T-cell (primary cell): Measurements from ENCODE around the gene PSEN1. TPM values are rescaled to one million over a fixed set of nuclear protein-coding genes. Genes with fewer than 3 reads are reported as not detected.

Source experiments
- ATAC-seq, 4 experiments: fragments of 200-7000 bp in 3 of 4; fragments of 150-1000 bp in 1 of 4; cut with Tn5 transposase; replicated peaks in 1 of 4; 1 replicate in 3 of 4; 2 replicates in 1 of 4; pipeline ENCODE4 v1.10.0; 2021; ENCODE audit warnings: moderate library complexity in 3 of 4, mild to moderate bottlenecking in 2 of 4, moderate number of reproducible peaks in 1 of 4
- CTCF ChIA-PET, 2 donors: fragments of 300-600 bp; sonication (Branson Sonifier 250); formaldehyde crosslinking; loops; one replicate each; lab custom pipeline; 2022; ENCODE audit warnings: antibody characterized with exemption in 2 of 2; lab: Charles Lee
- POLR2A ChIA-PET, 2 donors: fragments of 300-600 bp; sonication (Branson Sonifier 250); formaldehyde crosslinking; loops; one replicate each; lab custom pipeline; 2022; ENCODE audit warnings: antibody characterized with exemption in 2 of 2; lab: Charles Lee
- DNase-seq, 35 experiments: peaks; one replicate each; pipeline versions ENCODE4 v3.0.0 to v3.0.0-alpha.2; 2013 to 2023
- H3K27ac ChIP-seq: one replicate; pipeline ENCODE4 v1.5.1; 2013; ENCODE audit warnings: low read length
- H3K27me3 ChIP-seq, 2 experiments: replicated peaks in 1 of 2; 1 replicate in 1 of 2; 2 replicates in 1 of 2; pipeline versions ENCODE4 v1.6.1 to v1.7.0; 2013; ENCODE audit warnings: low read length in 1 of 2, mixed read lengths in 1 of 2; ENCODE audit not compliant: control insufficient read depth in 2 of 2, insufficient read depth in 2 of 2; ENCODE audit errors: extremely low read depth in 1 of 2
- H3K36me3 ChIP-seq, 2 donors: 1 replicate in 1 of 2; 2 replicates in 1 of 2; pipeline versions ENCODE4 v1.6.1 to v1.7.0; 2013; ENCODE audit warnings: low read length in 1 of 2; ENCODE audit not compliant: control insufficient read depth in 2 of 2, insufficient read depth in 1 of 2; ENCODE audit errors: extremely low read depth in 1 of 2
- H3K4me1 ChIP-seq, 2 experiments: 1 replicate in 1 of 2; 2 replicates in 1 of 2; pipeline versions ENCODE4 v1.6.1 to v1.7.0; 2013; ENCODE audit warnings: low read length in 2 of 2, mixed read lengths in 1 of 2; ENCODE audit not compliant: insufficient read depth in 2 of 2, control insufficient read depth in 1 of 2; ENCODE audit errors: extremely low read depth in 1 of 2
- H3K4me3 ChIP-seq, 2 donors: 1 replicate in 1 of 2; 2 replicates in 1 of 2; pipeline versions ENCODE4 v1.5.1 to v1.7.0; 2013; ENCODE audit warnings: mild to moderate bottlenecking in 2 of 2, low read length in 1 of 2, moderate library complexity in 1 of 2; ENCODE audit not compliant: control insufficient read depth in 1 of 2; ENCODE audit errors: extremely low read depth in 1 of 2
- H3K9me3 ChIP-seq: 2 replicates; pipeline ENCODE4 v1.7.0; 2013
- H3K27ac Mint-ChIP-seq, 2 donors: one replicate each; pipeline ENCODE4 v1.8.0; 2020 to 2021; ENCODE audit warnings: mild to moderate bottlenecking in 2 of 2, mixed read lengths in 2 of 2
- H3K27me3 Mint-ChIP-seq, 2 donors: one replicate each; pipeline ENCODE4 v1.8.0; 2021 to 2022; ENCODE audit warnings: mixed read lengths in 2 of 2
- H3K36me3 Mint-ChIP-seq: one replicate; pipeline ENCODE4 v1.8.0; 2021; ENCODE audit warnings: mixed read lengths
- H3K4me1 Mint-ChIP-seq, 3 donors: one replicate each; pipeline ENCODE4 v1.8.0; 2020 to 2022; ENCODE audit warnings: mixed read lengths in 3 of 3, mild to moderate bottlenecking in 1 of 3
- H3K4me3 Mint-ChIP-seq, 3 donors: one replicate each; pipeline ENCODE4 v1.8.0; 2020 to 2022; ENCODE audit warnings: mild to moderate bottlenecking in 3 of 3, mixed read lengths in 3 of 3, moderate library complexity in 3 of 3
- H3K9me3 Mint-ChIP-seq, 3 donors: one replicate each; pipeline ENCODE4 v1.8.0; 2020 to 2022; ENCODE audit warnings: mixed read lengths in 3 of 3
- WGBS: methylation state at CpG from one replicate; pipeline ENCODE4 v1.1.5; 2013; ENCODE audit warnings: missing lambda C conversion rate; ENCODE audit not compliant: insufficient coverage; 5-methylcytosine and 5-hydroxymethylcytosine counted together
- total RNA-seq, 35 experiments: library from RNA in 6 of 35; stranded (reverse) in 6 of 35; fragments of 120-200 nt in 1 of 35; gene quantifications; one replicate each; pipeline versions ENCODE4 v1.2.1 to v1.2.4 and lab custom pipeline; 2013 to 2026

The PSEN1 gene
- total RNA-seq, 5 donors from 2014 or later (not counting 1 experiment from before 2014, with no cell fraction given), result 31.7 to 49.2 (median 37.9) TPM

GRCh38 chr14:73249564-73250316, 113.4 kb downstream of the PSEN1 start:
- WGBS, result 84% methylated on average over 6 of the region's 13 CpGs
- peaks cover 13 to 21% (median 21%) of the 10 kb centered on the region in 3 donors for H3K4me1 Mint-ChIP-seq
- CTCF ChIA-PET, result no interaction called here
- H3K27me3 Mint-ChIP-seq, result peaks cover 3 to 12% of the 10 kb centered on the region in 2 donors
- Histone ChIP-seq H3K27ac (no peak overlapping the region), H3K4me1 (peaks cover 0 to 27% of the 10 kb centered on the region in 2 experiments), H3K36me3 (no peaks in the 10 kb centered on the region), H3K4me3 (no peak overlapping the region), H3K27me3 (peaks cover 3 to 35% of the 10 kb centered on the region in 2 experiments), H3K9me3 (no peaks in the 10 kb centered on the region)
- POLR2A ChIA-PET, result no interaction called here
- H3K27ac Mint-ChIP-seq, result no peak overlapping the region
- no peak for DNase-seq
- H3K9me3 Mint-ChIP-seq, result no peaks in the 10 kb centered on the region
- ATAC-seq, result no peak
- no peaks in the 10 kb centered on the region for H3K36me3 Mint-ChIP-seq
- H3K4me3 Mint-ChIP-seq, result no peak overlapping the region

- Histone ChIP-seq H3K9me3 (no peaks in the 10 kb centered on the region), H3K4me1 (peaks cover 0 to 25% of the 10 kb centered on the region in 2 experiments), H3K27me3 (peaks cover 0 to 29% of the 10 kb centered on the region in 2 experiments), H3K27ac (no peak overlapping the region), H3K4me3 (no peak overlapping the region), H3K36me3 (no peaks in the 10 kb centered on the region)
- CTCF ChIA-PET, result interaction anchor here in 1 of 2 donors (0.6 kb wide), 1 partner anchor 1115 kb away, joined by 3 read pairs; no protein-coding TSS in a partner anchor
- ATAC-seq (no peak), DNase-seq (no peak)
- WGBS, result 80% methylated on average over 3 of the region's 11 CpGs
- peaks cover 0 to 7% of the 10 kb centered on the region in 2 donors for H3K27me3 Mint-ChIP-seq
- H3K4me3 Mint-ChIP-seq, result no peak overlapping the region
- POLR2A ChIA-PET, result no interaction called here
- no peaks in the 10 kb centered on the region for H3K9me3 Mint-ChIP-seq
- H3K4me1 Mint-ChIP-seq, result peaks cover 11 to 17% (median 17%) of the 10 kb centered on the region in 3 donors
- H3K27ac Mint-ChIP-seq, result no peak overlapping the region
- no peaks in the 10 kb centered on the region for H3K36me3 Mint-ChIP-seq
These were observed 114.0 kb downstream of the PSEN1 start for GRCh38 chr14:73250317-73250713.

- ATAC-seq, result no peak
- H3K27ac Mint-ChIP-seq, result no peak overlapping the region
- 91% methylated on average over 23 of the region's 27 CpGs for WGBS
These were observed 114.6 kb downstream of the PSEN1 start for GRCh38 chr14:73250781-73251500.

GRCh38 chr14:73251516-73252215, 115.4 kb downstream of the PSEN1 start:
- Mint-ChIP-seq H3K27me3 (peaks cover 0 to 4% of the 10 kb centered on the region in 2 donors), H3K27ac (no peak overlapping the region), H3K36me3 (no peaks in the 10 kb centered on the region), H3K4me3 (no peak overlapping the region), H3K9me3 (no peaks in the 10 kb centered on the region), H3K4me1 (peaks cover 8 to 13% (median 11%) of the 10 kb centered on the region in 3 donors)
- H3K27me3 ChIP-seq, result peaks cover 0 to 17% of the 10 kb centered on the region in 2 experiments
- H3K4me1 ChIP-seq, result peaks cover 0 to 12% of the 10 kb centered on the region in 2 experiments
- 92% methylated on average over 27 of the region's 30 CpGs for WGBS
- H3K27ac ChIP-seq, result no peak overlapping the region
- H3K4me3 ChIP-seq, result no peak overlapping the region
- H3K9me3 ChIP-seq, result no peaks in the 10 kb centered on the region
- ChIA-PET POLR2A (no interaction called here), CTCF (no interaction called here)
- DNase-seq (no peak), ATAC-seq (no peak)
- H3K36me3 ChIP-seq, result no peaks in the 10 kb centered on the region

More at GRCh38 chr14:73250781-73251500, 114.6 kb downstream of the PSEN1 start:
- H3K4me3 ChIP-seq, result no peak overlapping the region
- POLR2A ChIA-PET, result no interaction called here
- peaks cover 11 to 17% (median 17%) of the 10 kb centered on the region in 3 donors for H3K4me1 Mint-ChIP-seq
- H3K27me3 ChIP-seq, result peaks cover 0 to 24% of the 10 kb centered on the region in 2 experiments
- H3K9me3 Mint-ChIP-seq, result no peaks in the 10 kb centered on the region
- no peak overlapping the region for H3K27ac ChIP-seq
- H3K4me3 Mint-ChIP-seq, result no peak overlapping the region
- no peaks in the 10 kb centered on the region for H3K9me3 ChIP-seq
- DNase-seq, result no peak
- no peaks in the 10 kb centered on the region for H3K36me3 ChIP-seq
- H3K36me3 Mint-ChIP-seq, result no peaks in the 10 kb centered on the region
- CTCF ChIA-PET, result interaction anchor here in 1 of 2 donors (0.6 kb wide), 1 partner anchor 1115 kb away, joined by 3 read pairs; no protein-coding TSS in a partner anchor
- H3K4me1 ChIP-seq, result peaks cover 0 to 19% of the 10 kb centered on the region in 2 experiments
- H3K27me3 Mint-ChIP-seq, result peaks cover 0 to 7% of the 10 kb centered on the region in 2 donors

- H3K9me3 Mint-ChIP-seq, result no peaks in the 10 kb centered on the region
- H3K4me1 Mint-ChIP-seq, result peaks cover 0 to 4% (median under 1%) of the 10 kb centered on the region in 3 donors
- Histone ChIP-seq H3K27me3 (peaks cover 0 to 10% of the 10 kb centered on the region in 2 experiments), H3K4me3 (no peak overlapping the region), H3K27ac (no peak overlapping the region), H3K4me1 (peaks cover 0 to 3% of the 10 kb centered on the region in 2 experiments), H3K9me3 (no peaks in the 10 kb centered on the region), H3K36me3 (no peaks in the 10 kb centered on the region)
- ChIA-PET POLR2A (no interaction called here), CTCF (no interaction called here)
- H3K27ac Mint-ChIP-seq, result no peak overlapping the region
- no peak overlapping the region for H3K4me3 Mint-ChIP-seq
- DNase-seq (no peak), ATAC-seq (no peak)
- WGBS, result 86% methylated on average over 25 of the region's 29 CpGs
- no peaks in the 10 kb centered on the region for H3K36me3 Mint-ChIP-seq
- no peaks in the 10 kb centered on the region for H3K27me3 Mint-ChIP-seq
These were observed 116.4 kb downstream of the PSEN1 start for GRCh38 chr14:73252491-73253322.
